Adrenal gland (tissue), 5 donors: ENCODE measurements around the gene SFRP5.

Source experiments
- POLR2A ChIP-seq, 2 donors: fragments of 450-650 bp; IDR thresholded peaks; one replicate each; pipeline ENCODE4 v1.6.1; 2017; ENCODE audit warnings: antibody characterized with exemption in 2 of 2, mild to moderate bottlenecking in 2 of 2, moderate library complexity in 1 of 2
- TF ChIP-seq, protein P1 (sequence below), 6 experiments: fragments of 450-650 bp in 4 of 6; fragments of 200-600 bp in 2 of 6; sonication (generic) in 1 of 6; IDR thresholded peaks; 1 replicate in 5 of 6; 2 replicates in 1 of 6; pipeline versions ENCODE4 v1.5.1 to v1.8.0; 2016 to 2021; ENCODE audit warnings: antibody characterized with exemption in 6 of 6, mild to moderate bottlenecking in 2 of 6, moderate library complexity in 1 of 6
- donor health status: DM: no; HTN: no; CAD: no.

DNA sequence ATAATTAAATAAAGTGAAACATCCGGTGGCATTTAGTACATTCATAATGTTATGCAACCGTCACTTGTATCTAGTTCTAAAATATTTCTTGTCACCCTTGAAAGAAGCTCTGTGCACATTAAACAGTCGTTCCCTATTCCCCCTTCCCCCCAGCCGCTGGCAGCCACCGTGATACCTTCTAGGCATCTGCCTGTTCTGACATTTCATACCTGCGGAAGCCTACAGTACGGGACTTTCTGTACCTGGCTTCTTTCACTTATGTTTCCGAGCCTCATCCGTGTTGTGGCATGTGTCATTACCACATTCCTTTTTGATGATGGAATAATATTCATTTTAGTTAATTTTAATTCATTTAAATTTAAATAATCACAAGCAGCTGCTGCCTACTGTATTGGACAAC is 13.9 kb upstream of the SFRP5 start:
- TF ChIP-seq, protein P1, sequence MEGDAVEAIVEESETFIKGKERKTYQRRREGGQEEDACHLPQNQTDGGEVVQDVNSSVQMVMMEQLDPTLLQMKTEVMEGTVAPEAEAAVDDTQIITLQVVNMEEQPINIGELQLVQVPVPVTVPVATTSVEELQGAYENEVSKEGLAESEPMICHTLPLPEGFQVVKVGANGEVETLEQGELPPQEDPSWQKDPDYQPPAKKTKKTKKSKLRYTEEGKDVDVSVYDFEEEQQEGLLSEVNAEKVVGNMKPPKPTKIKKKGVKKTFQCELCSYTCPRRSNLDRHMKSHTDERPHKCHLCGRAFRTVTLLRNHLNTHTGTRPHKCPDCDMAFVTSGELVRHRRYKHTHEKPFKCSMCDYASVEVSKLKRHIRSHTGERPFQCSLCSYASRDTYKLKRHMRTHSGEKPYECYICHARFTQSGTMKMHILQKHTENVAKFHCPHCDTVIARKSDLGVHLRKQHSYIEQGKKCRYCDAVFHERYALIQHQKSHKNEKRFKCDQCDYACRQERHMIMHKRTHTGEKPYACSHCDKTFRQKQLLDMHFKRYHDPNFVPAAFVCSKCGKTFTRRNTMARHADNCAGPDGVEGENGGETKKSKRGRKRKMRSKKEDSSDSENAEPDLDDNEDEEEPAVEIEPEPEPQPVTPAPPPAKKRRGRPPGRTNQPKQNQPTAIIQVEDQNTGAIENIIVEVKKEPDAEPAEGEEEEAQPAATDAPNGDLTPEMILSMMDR (IDR thresholded peaks at IDR 0.05), result no peak
- TF ChIP-seq POLR2A (IDR thresholded peaks at IDR 0.05), result no peak
